ENCODE results near the gene STXBP6.

Gene STXBP6

DNA sequence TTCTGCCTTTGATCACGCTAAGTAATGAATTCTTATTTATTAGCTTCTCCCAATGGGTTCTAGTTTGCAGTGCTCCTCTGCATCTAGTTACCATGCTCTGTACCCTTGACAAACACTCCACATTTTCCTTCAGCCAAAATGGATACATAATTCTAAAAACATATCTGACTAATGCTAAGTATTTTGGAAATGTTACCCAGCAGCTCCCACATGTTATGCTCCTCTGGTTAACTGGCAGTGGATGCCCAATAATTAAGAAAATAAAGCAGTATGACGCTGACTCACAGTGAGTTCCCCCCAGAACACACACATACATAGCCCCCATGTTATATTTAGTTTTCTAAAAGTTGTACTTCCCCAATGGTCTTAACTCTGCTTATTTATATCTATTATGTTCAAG, 74.6 kb downstream of the STXBP6 start:
- no peak for TF ChIP-seq REST (IDR thresholded peaks at IDR 0.05; ENCODE audit: insufficient read depth in 1 of 2, low read depth in 2 of 2, low read length in 2 of 2)
- TF ChIP-seq FOXP2 (optimal IDR thresholded peaks at IDR 0.05; ENCODE audit: borderline replicate concordance, extremely low read depth, extremely low read length, insufficient read depth): no peak
- TF ChIP-seq TAF1 (IDR thresholded peaks at IDR 0.05; ENCODE audit: borderline replicate concordance, insufficient read depth, low read length): no peak
- TF ChIP-seq POLR2AphosphoS5 (IDR thresholded peaks at IDR 0.05; ENCODE audit: low read depth, low read length): no peak
- TF ChIP-seq SIN3A (IDR thresholded peaks at IDR 0.05; ENCODE audit: borderline replicate concordance, insufficient read depth, low read length): no peak

GRCh38 chr14:24974591-24975374, 75.2 kb downstream of the STXBP6 start:
- no peak for TF ChIP-seq TAF1 (IDR thresholded peaks at IDR 0.05; ENCODE audit: borderline replicate concordance, insufficient read depth, low read length)
- TF ChIP-seq REST (IDR thresholded peaks at IDR 0.05; ENCODE audit: insufficient read depth in 1 of 2, low read depth in 2 of 2, low read length in 2 of 2): no peak
- TF ChIP-seq POLR2AphosphoS5 (IDR thresholded peaks at IDR 0.05; ENCODE audit: low read depth, low read length): no peak
- TF ChIP-seq FOXP2 (optimal IDR thresholded peaks at IDR 0.05; ENCODE audit: borderline replicate concordance, extremely low read depth, extremely low read length, insufficient read depth): no peak
- no peak for TF ChIP-seq SIN3A (IDR thresholded peaks at IDR 0.05; ENCODE audit: borderline replicate concordance, insufficient read depth, low read length)

DNA sequence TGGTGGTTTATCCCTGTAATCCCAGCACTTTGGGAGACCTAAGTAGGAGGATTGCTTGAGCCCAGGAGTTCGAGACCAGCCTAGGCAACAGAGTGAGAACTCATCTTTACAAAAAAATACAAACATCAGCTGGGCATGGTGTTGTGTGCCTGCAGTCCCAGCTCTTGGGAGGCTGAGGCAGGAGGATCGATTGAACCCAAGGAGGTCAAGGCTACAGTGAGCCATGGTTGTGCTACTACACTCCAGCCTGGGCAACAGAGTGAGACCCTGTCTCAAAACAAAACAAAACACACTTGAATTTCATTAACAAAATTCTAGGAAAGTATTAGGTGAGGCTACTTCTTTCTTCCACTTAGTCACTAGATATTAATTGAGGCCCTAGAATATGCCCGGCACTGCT, 77.1 kb downstream of the STXBP6 start:
- TF ChIP-seq SIN3A (IDR thresholded peaks at IDR 0.05; ENCODE audit: borderline replicate concordance, insufficient read depth, low read length) (no peak), POLR2AphosphoS5 (IDR thresholded peaks at IDR 0.05; ENCODE audit: low read depth, low read length) (no peak)

GRCh38 chr14:24971255-24971654, 78.7 kb downstream of the STXBP6 start:
- TF ChIP-seq POLR2AphosphoS5 (IDR thresholded peaks at IDR 0.05; ENCODE audit: low read depth, low read length): no peak
- TF ChIP-seq REST (IDR thresholded peaks at IDR 0.05; ENCODE audit: insufficient read depth in 1 of 2, low read depth in 2 of 2, low read length in 2 of 2): no peak
- no peak for TF ChIP-seq FOXP2 (optimal IDR thresholded peaks at IDR 0.05; ENCODE audit: borderline replicate concordance, extremely low read depth, extremely low read length, insufficient read depth)
- no peak for TF ChIP-seq TAF1 (IDR thresholded peaks at IDR 0.05; ENCODE audit: borderline replicate concordance, insufficient read depth, low read length)
- no peak for TF ChIP-seq SIN3A (IDR thresholded peaks at IDR 0.05; ENCODE audit: borderline replicate concordance, insufficient read depth, low read length)

- TF ChIP-seq FOXP2 (optimal IDR thresholded peaks at IDR 0.05; ENCODE audit: borderline replicate concordance, extremely low read depth, extremely low read length, insufficient read depth): no peak
- TF ChIP-seq SIN3A (IDR thresholded peaks at IDR 0.05; ENCODE audit: borderline replicate concordance, insufficient read depth, low read length): no peak
- TF ChIP-seq TAF1 (IDR thresholded peaks at IDR 0.05; ENCODE audit: borderline replicate concordance, insufficient read depth, low read length): no peak
- TF ChIP-seq POLR2AphosphoS5 (IDR thresholded peaks at IDR 0.05; ENCODE audit: low read depth, low read length): no peak
- TF ChIP-seq REST (IDR thresholded peaks at IDR 0.05; ENCODE audit: insufficient read depth in 1 of 2, low read depth in 2 of 2, low read length in 2 of 2): no peak
These were observed 83.4 kb downstream of the STXBP6 start for GRCh38 chr14:24966579-24966964.
